BLaER1 treated with 17β-estradiol and CSF1 and Interleukin-3, amounts not matched to agents 10 nM and 100 nM (cell line): ENCODE data around the gene CABLES1.
"Not testable (repeated sequence)": the region's sequence is repeated elsewhere in the genome, so short reads cannot be mapped to it uniquely, and the experiment has no call there.

Source experiments
- H3K27ac ChIP-seq, 11 experiments: shearing (Covaris generic); formaldehyde crosslinking; 2 replicates each; pipeline ENCODE4 v1.8.1; 2022
- H3K27me3 ChIP-seq, 11 experiments: shearing (Covaris generic); formaldehyde crosslinking; 2 replicates each; pipeline ENCODE4 v1.8.1; 2022
- H3K36me3 ChIP-seq, 11 experiments: shearing (Covaris generic); formaldehyde crosslinking; 2 replicates each; pipeline ENCODE4 v1.8.1; 2022
- H3K4me1 ChIP-seq, 10 experiments: shearing (Covaris generic); formaldehyde crosslinking; 2 replicates each; pipeline ENCODE4 v1.8.1; 2022
- H3K4me2 ChIP-seq, 11 experiments: shearing (Covaris generic); formaldehyde crosslinking; 2 replicates each; pipeline ENCODE4 v1.8.1; 2022
- H3K4me3 ChIP-seq, 10 experiments: shearing (Covaris generic); formaldehyde crosslinking; 2 replicates each; pipeline ENCODE4 v1.8.1; 2022
- H3K9ac ChIP-seq, 11 experiments: shearing (Covaris generic); formaldehyde crosslinking; 2 replicates each; pipeline ENCODE4 v1.8.1; 2022
- H3K9me3 ChIP-seq, 11 experiments: shearing (Covaris generic); formaldehyde crosslinking; replicated peaks in 1 of 11; 2 replicates each; pipeline ENCODE4 v1.8.1; 2022
- H4K20me1 ChIP-seq, 11 experiments: shearing (Covaris generic); formaldehyde crosslinking; 2 replicates each; pipeline ENCODE4 v1.8.1; 2022
- Cebpa-rat ChIP-seq, 11 experiments: shearing (Covaris generic); IDR thresholded peaks; 2 replicates each; pipeline ENCODE4 v1.8.1; 2022

The CABLES1 gene

DNA sequence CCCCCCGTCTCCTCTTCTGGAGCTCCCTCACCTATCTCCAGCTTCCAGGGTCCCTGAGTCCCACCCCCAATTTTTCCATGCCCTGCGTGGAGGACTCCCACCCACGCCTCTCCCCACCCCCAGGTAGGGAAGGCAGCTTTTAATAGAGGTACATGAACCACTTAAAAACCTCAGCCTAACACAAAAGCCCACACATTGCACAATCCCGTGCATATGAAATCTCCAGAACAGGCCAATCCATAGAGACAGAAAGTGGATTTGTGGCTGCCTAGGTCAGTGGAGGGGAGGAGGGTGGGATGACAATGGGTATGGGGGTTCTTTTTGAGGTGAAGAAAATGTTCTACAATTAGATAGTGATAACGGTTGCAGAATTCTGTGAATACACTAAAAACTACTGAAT lies 145.6 kb downstream of the CABLES1 start:
- no peak overlapping the region for H3K27ac ChIP-seq

DNA sequence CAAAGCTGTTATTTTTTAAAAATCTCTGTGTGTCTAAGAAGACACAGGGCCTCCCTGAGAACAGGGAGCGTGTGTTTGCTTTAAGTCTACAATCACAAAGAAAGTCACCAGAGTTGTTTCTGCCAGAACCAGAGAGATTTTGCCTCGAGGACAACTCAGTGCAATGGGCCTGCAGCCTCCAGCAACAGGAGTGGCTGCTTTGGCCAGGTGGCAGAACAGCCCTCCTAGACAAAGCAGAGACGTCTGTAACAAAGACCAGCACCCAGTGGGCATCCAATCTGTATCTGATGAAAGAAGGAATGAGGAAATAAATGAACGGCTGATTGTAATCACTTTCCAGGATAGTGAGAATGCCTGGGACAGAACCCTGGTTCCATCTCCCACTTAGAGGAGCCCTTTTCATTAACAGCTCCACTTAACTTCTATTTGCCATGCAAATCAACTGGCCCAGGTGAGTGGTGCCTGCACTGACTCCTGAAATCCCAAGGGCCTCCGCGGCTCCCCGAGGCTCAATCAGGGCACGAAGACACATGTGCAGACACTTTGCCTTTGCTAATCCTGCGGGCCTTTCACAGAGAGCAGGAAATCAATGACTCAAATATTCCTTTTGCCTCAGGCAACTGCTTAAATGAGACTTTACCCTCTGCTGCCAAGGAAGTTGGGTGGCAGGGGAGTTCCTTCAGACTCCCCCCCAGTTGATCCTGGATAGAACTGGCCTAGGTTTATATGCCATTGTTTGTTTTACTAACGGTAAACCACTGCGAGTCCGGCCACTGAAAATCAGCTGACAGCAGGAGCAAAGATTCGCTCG lies 146.5 kb downstream of the CABLES1 start:
- Histone ChIP-seq H3K9ac (0 out of 22 replicates have a peak overlapping the region, but pooled peaks of 1 of the 11 experiments have one; percentile 9), H3K4me2 (peak overlapping the region in 10 of 11 experiments; percentile 3 to 44 (median 30); a peak in 12 of 22 replicates), H3K4me3 (no peak overlapping the region), H4K20me1 (no peaks in the 10 kb centered on the region), H3K4me1 (peaks cover 4 to 11% (median 9%) of the 10 kb centered on the region in 10 experiments; a peak in 16 of 20 replicates), H3K36me3 (peaks cover 0 to 16% (median 9%) of the 10 kb centered on the region in 11 experiments; a peak in 10 of 22 replicates), H3K27ac (peak overlapping the region in 1 of 11 experiments; percentile 16; a peak in 1 of 22 replicates), H3K27me3 (no peaks in the 10 kb centered on the region), H3K9me3 (peaks cover 16 to 24% (median 20%) of the 10 kb centered on the region in 11 experiments)
- TF ChIP-seq Cebpa-rat (IDR thresholded peaks at IDR 0.05) = no peak

More for the DNA sequence above, 145.6 kb downstream of the CABLES1 start:
- peaks cover 0 to 20% (median 10%) of the 10 kb centered on the region in 11 experiments; a peak in 10 of 22 replicates for H3K36me3 ChIP-seq
- no peak overlapping the region for H3K4me2 ChIP-seq
- TF ChIP-seq Cebpa-rat (IDR thresholded peaks at IDR 0.05) = 0 out of 22 replicates have a peak, but pooled peaks of 1 of the 11 experiments have one; percentile 6
- no peaks in the 10 kb centered on the region for H4K20me1 ChIP-seq
- no peak overlapping the region for H3K4me3 ChIP-seq
- H3K9ac ChIP-seq = no peak overlapping the region
- no peaks in the 10 kb centered on the region for H3K27me3 ChIP-seq
- peaks cover 21 to 30% (median 24%) of the 10 kb centered on the region in 11 experiments for H3K9me3 ChIP-seq
- peaks cover 4 to 11% (median 9%) of the 10 kb centered on the region in 10 experiments; a peak in 16 of 20 replicates for H3K4me1 ChIP-seq

DNA sequence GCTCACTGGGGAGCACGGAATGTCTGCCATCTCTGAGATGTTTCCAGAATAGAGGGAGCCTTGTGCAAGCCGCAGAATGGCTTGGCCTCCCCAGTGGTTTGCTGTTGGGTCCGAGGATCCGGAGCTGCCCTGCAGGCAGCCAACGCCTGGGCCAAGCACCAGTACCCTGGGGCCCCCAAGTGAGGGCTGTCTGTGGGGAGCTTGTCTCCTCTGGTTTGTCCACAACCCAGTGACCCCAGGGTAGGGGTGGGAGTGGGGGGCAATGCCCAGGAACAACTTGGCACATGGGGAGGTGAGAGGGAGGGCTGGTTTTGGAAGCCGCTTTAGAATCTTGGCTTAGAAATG lies 147.1 kb downstream of the CABLES1 start:
- 0 out of 22 replicates have a peak overlapping the region, but pooled peaks of 1 of the 11 experiments have one; percentile 9 for H3K9ac ChIP-seq
- peaks cover 0 to 10% (median 4%) of the 10 kb centered on the region in 11 experiments; a peak in 7 of 22 replicates for H3K36me3 ChIP-seq
- H3K4me2 ChIP-seq = peak overlapping the region in 10 of 11 experiments; percentile 3 to 44 (median 30); a peak in 12 of 22 replicates
- H3K4me3 ChIP-seq = no peak overlapping the region
- no peaks in the 10 kb centered on the region for H4K20me1 ChIP-seq
- peaks cover 10 to 18% (median 14%) of the 10 kb centered on the region in 11 experiments for H3K9me3 ChIP-seq
- H3K27me3 ChIP-seq = no peaks in the 10 kb centered on the region
- no peak for TF ChIP-seq Cebpa-rat (IDR thresholded peaks at IDR 0.05)
- peak overlapping the region in 1 of 11 experiments; percentile 16; a peak in 1 of 22 replicates for H3K27ac ChIP-seq
- H3K4me1 ChIP-seq = peaks cover 4 to 11% (median 9%) of the 10 kb centered on the region in 10 experiments; a peak in 16 of 20 replicates

DNA sequence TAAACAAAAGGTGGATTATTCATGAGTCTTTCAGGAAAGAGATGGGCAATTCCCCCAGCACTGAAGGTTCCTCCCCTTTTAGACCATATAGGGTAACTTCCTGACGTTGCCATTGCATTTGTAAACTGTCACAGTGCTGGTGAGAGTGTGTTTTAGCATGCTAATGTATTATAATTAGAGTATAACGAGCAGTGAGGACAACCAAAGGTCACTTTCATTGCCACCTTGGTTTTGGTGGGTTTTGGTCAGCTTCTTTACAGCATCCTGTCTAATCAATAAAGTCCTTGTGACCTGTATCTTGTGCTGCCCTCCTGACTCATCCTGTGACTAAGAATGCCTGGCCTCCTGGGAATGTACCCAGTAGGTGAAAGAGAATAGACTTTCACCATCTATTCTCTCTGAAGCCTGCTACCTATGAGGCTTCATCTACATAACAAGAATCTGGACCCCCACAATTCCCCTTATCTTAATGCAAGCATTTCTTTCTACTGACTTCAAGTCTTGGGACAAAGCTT lies 148.7 kb downstream of the CABLES1 start:
- H4K20me1 ChIP-seq = no peaks in the 10 kb centered on the region
- no peak overlapping the region for H3K27ac ChIP-seq
- H3K36me3 ChIP-seq = no peaks in the 10 kb centered on the region
- H3K4me2 ChIP-seq = no peak overlapping the region
- H3K4me1 ChIP-seq = peaks cover 4 to 11% (median 9%) of the 10 kb centered on the region in 10 experiments; a peak in 16 of 20 replicates
- H3K4me3 ChIP-seq = no peak overlapping the region
- peaks cover 0 to 3% (median 0%) of the 10 kb centered on the region in 11 experiments; a peak in 4 of 22 replicates for H3K9me3 ChIP-seq
- no peaks in the 10 kb centered on the region for H3K27me3 ChIP-seq
- no peak overlapping the region for H3K9ac ChIP-seq
- no peak for TF ChIP-seq Cebpa-rat (IDR thresholded peaks at IDR 0.05)

DNA sequence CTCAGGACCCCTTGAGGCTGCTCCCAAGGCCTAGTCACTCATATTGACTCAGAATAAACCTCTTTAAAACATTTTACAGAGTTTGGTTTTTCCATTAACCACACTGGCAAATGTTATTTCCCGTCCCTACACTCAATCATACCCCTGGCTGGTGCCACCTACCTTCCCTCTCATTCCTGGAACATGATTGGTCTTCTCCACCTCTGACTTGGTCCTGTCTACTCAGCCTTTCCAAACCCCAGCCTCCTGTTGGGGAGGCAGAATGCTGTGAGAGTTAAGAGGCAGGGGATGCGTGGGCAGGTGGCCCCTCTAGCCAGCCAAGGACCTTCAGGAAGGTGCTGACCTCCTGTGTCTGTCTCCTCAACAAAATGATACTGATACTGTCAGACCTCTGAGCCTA lies 149.3 kb downstream of the CABLES1 start:
- TF ChIP-seq Cebpa-rat (IDR thresholded peaks at IDR 0.05) = no peak
- Histone ChIP-seq H4K20me1 (no peaks in the 10 kb centered on the region), H3K36me3 (no peaks in the 10 kb centered on the region), H3K9ac (no peak overlapping the region), H3K4me1 (peaks cover 4 to 11% (median 9%) of the 10 kb centered on the region in 10 experiments; a peak in 16 of 20 replicates), H3K4me2 (no peak overlapping the region), H3K27ac (no peak overlapping the region), H3K4me3 (no peak overlapping the region), H3K9me3 (no peaks in the 10 kb centered on the region), H3K27me3 (no peaks in the 10 kb centered on the region)

DNA sequence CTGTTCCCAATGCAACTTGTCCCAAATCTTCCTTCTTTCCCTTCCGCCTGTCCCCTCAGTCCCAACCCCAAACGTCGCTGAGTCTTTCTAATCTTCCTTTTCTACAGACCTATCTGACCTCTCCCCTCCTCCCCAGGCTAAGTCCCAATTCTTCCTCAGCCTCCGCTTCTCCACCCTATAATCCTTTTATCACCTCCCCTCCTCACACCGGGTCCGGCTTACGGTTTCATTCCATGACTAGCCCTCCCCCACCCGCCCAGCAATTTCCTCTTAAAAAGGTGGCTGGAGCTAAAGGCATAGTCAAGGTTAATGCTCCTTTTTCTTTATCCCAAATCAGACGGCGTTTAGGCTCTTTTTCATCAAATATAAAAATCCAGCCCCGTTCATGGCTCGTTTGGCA lies 150.3 kb downstream of the CABLES1 start:
- not testable (repeated sequence) for H3K9me3 ChIP-seq, H3K4me2 ChIP-seq, H3K4me3 ChIP-seq, H3K27me3 ChIP-seq, H3K27ac ChIP-seq, H4K20me1 ChIP-seq, H3K9ac ChIP-seq, H3K36me3 ChIP-seq
- peaks cover 0 to 18% (median 15%) of the 10 kb centered on the region in 10 experiments; a peak in 16 of 20 replicates for H3K4me1 ChIP-seq

DNA sequence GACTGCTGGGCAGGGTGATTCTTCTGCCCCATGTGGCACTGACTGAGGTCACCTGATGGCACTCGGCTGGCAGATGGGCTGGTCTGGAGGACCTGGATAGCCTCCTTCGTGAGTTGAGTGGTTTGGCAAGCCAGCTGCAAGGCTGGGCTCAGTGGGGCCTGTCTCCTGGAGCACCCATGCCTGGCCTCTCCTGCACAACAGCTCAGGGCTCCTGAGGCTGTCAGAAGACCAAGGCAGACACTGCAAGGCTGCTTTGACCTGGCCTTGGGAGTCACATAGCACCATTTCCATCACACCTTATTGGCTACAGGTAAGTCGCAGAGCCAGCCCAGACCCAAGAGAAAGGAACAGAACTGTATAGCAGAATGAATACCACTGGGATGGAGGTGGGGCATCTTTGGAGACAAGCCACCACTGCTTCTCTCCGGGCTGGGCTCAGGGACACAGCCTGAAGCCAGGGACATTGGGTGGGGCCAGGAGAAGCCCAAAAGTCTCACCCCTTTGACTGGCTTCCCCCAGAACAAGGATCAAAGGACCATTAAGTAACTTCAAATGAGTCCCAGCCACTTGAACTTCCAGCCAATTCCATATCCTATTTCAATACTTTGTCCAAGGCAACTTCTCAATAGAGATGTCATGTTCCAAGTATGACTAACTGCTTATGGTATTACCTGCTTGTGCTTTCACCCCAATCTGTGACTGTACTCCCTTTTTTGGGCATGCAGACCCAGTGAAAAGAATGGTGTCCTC lies 156.3 kb downstream of the CABLES1 start:
- Histone ChIP-seq H3K4me3 (no peak overlapping the region), H3K4me1 (peaks cover 0 to 29% (median 24%) of the 10 kb centered on the region in 10 experiments; a peak in 14 of 20 replicates), H3K9me3 (no peaks in the 10 kb centered on the region), H3K27ac (peak overlapping the region in 4 of 11 experiments; percentile 15 to 43 (median 36); a peak in 5 of 22 replicates), H3K9ac (peak overlapping the region in 1 of 11 experiments; percentile 5; a peak in 1 of 22 replicates), H4K20me1 (no peaks in the 10 kb centered on the region), H3K36me3 (0 out of 22 replicates have a peak, but pooled peaks cover 0 to 6% (median 0%) of the 10 kb centered on the region in 11 experiments), H3K4me2 (peak overlapping the region in 8 of 11 experiments; percentile 40 to 69 (median 57); a peak in 16 of 22 replicates), H3K27me3 (no peaks in the 10 kb centered on the region)
- no peak for TF ChIP-seq Cebpa-rat (IDR thresholded peaks at IDR 0.05)

DNA sequence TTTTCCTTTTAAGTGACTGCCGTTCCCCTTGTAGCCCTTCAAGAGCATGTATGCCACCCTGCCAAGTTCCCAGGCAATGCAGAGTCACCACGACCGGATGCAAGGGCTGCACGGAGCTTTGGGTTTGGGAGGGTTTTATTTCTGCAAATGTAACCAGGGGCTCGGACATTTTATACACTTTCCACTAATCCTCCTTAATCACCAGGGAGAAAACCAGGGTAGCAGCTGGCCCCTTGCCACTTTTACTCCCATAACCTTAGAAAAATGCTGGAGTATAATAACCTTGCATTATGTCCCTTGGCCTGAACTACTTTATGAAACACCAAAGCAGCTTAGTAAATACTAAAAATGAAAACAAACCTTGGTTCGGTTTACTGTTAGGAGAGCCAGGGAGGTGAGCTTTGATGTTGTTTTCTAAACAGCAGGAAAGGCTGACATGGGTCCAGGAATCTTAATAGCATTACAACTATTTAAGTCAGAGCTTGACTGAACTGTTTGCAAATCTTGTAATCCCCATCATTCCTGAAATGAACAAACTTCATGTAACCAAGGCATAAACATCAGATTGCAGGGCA lies 165.0 kb downstream of the CABLES1 start:
- TF ChIP-seq Cebpa-rat (IDR thresholded peaks at IDR 0.05) = no peak
- H3K4me2 ChIP-seq = no peak overlapping the region
- no peak overlapping the region for H3K4me3 ChIP-seq
- no peak overlapping the region for H3K27ac ChIP-seq
- H3K27me3 ChIP-seq = no peaks in the 10 kb centered on the region
- peaks cover 0 to 12% (median 0%) of the 10 kb centered on the region in 11 experiments; a peak in 9 of 22 replicates for H3K9me3 ChIP-seq
- H4K20me1 ChIP-seq = no peaks in the 10 kb centered on the region
- H3K4me1 ChIP-seq = peaks cover 20 to 39% (median 28%) of the 10 kb centered on the region in 10 experiments
- H3K9ac ChIP-seq = no peak overlapping the region
- peaks cover 7 to 33% (median 11%) of the 10 kb centered on the region in 11 experiments; a peak in 14 of 22 replicates for H3K36me3 ChIP-seq
